Neural progenitor cell (in vitro differentiated cells): ENCODE data around the gene CCDC102B. TPM values are rescaled to one million over a fixed set of nuclear protein-coding genes. Genes with fewer than 3 reads are reported as not detected.

Experiments
- DNase-seq: peaks from one replicate; pipeline ENCODE4 v3.0.0-alpha.2; 2016; ENCODE audit warnings: low spot score
- H2AFZ ChIP-seq: fragments of 200-600 bp; sonication (generic); replicated peaks from 2 replicates; pipeline ENCODE4 v1.6.1; 2016; ENCODE audit warnings: antibody characterized with exemption
- H3F3A ChIP-seq: fragments of 200-600 bp; sonication (generic); 2 replicates; pipeline ENCODE4 v1.6.1; 2016; ENCODE audit warnings: antibody characterized with exemption, low read depth
- H3K27ac ChIP-seq: fragments of 200-600 bp; sonication (generic); 2 replicates; pipeline ENCODE4 v1.5.1; 2016; ENCODE audit warnings: mild to moderate bottlenecking
- H3K27me3 ChIP-seq: fragments of 200-600 bp; sonication (generic); 2 replicates; pipeline ENCODE4 v1.6.1; 2016; ENCODE audit warnings: mild to moderate bottlenecking, moderate library complexity
- H3K36me3 ChIP-seq: fragments of 200-600 bp; sonication (generic); 2 replicates; pipeline ENCODE4 v1.5.1; 2016
- H3K4me1 ChIP-seq: fragments of 200-600 bp; sonication (generic); 2 replicates; pipeline ENCODE4 v1.6.1; 2016; ENCODE audit warnings: mixed run types
- H3K4me2 ChIP-seq: fragments of 200-600 bp; sonication (generic); 2 replicates; pipeline ENCODE4 v1.6.1; 2016
- H3K4me3 ChIP-seq: fragments of 200-600 bp; sonication (generic); 2 replicates; pipeline ENCODE4 v1.5.1; 2016
- H3K79me2 ChIP-seq: fragments of 200-600 bp; sonication (generic); 2 replicates; pipeline ENCODE4 v1.6.1; 2016; ENCODE audit warnings: low read depth
- H3K9ac ChIP-seq: fragments of 200-600 bp; sonication (generic); 2 replicates; pipeline ENCODE4 v1.6.1; 2016
- H3K9me3 ChIP-seq: fragments of 200-600 bp; sonication (generic); 2 replicates; pipeline ENCODE4 v1.5.1; 2016; ENCODE audit warnings: low read depth
- H4K20me1 ChIP-seq: fragments of 200-600 bp; sonication (generic); 2 replicates; pipeline ENCODE4 v1.6.1; 2016; ENCODE audit warnings: low read depth
- H3K27ac Mint-ChIP-seq: 3 replicates; pipeline ENCODE4 v1.8.0; 2021; ENCODE audit warnings: mixed read lengths
- H3K27me3 Mint-ChIP-seq: 2 replicates; pipeline ENCODE4 v1.8.0; 2022; ENCODE audit warnings: low read depth, mild to moderate bottlenecking, inconsistent platforms, moderate library complexity, mixed read lengths; ENCODE audit not compliant: insufficient read depth
- H3K36me3 Mint-ChIP-seq: 3 replicates; pipeline ENCODE4 v1.8.0; 2021; ENCODE audit warnings: mixed read lengths
- H3K4me1 Mint-ChIP-seq: 3 replicates; pipeline ENCODE4 v1.8.0; 2021; ENCODE audit warnings: mixed read lengths
- H3K4me3 Mint-ChIP-seq: 3 replicates; pipeline ENCODE4 v1.8.0; 2021; ENCODE audit warnings: mild to moderate bottlenecking, moderate library complexity, mixed read lengths
- H3K9me3 Mint-ChIP-seq: 3 replicates; pipeline ENCODE4 v1.8.0; 2020; ENCODE audit warnings: mixed read lengths
- EZH2 ChIP-seq: fragments of 200-600 bp; sonication (generic); IDR thresholded peaks from 2 replicates; pipeline ENCODE4 v1.6.1; 2017; ENCODE audit warnings: antibody characterized with exemption, mild to moderate bottlenecking, moderate library complexity
- EZH2phosphoT487 ChIP-seq: fragments of 200-600 bp; sonication (generic); IDR thresholded peaks from 2 replicates; pipeline ENCODE4 v1.6.1; 2017; ENCODE audit warnings: antibody characterized with exemption
- total RNA-seq: library from RNA; depleted of rRNA; stranded (reverse); fragments of >200 nt; gene quantifications from 2 replicates; pipeline ENCODE4 v1.2.3, GENCODE V29; 2015; ENCODE audit warnings: low replicate concordance
- TF ChIP-seq, protein P1 (sequence below): fragments of 200-600 bp; sonication (generic); IDR thresholded peaks from 2 replicates; pipeline ENCODE4 v1.5.1; 2017; ENCODE audit warnings: antibody characterized with exemption, mild to moderate bottlenecking

CCDC102B gene
- total RNA-seq, 1 donor from 2014 or later, result 26.2 TPM

GRCh38 chr18:68840554-68841263 lies 42.8 kb downstream of the CCDC102B start:
- peak; percentile 5 for DNase-seq
- Histone ChIP-seq H3K9me3 (no peaks in the 10 kb centered on the region), H3K4me2 (no peak overlapping the region), H3F3A (no peaks in the 10 kb centered on the region), H3K4me3 (no peak overlapping the region), H4K20me1 (no peaks in the 10 kb centered on the region), H3K27ac (no peak overlapping the region), H3K36me3 (no peaks in the 10 kb centered on the region), H2AFZ (no peak overlapping the region), H3K4me1 (no peaks in the 10 kb centered on the region), H3K27me3 (no peaks in the 10 kb centered on the region), H3K79me2 (no peaks in the 10 kb centered on the region), H3K9ac (no peak overlapping the region)
- H3K4me3 Mint-ChIP-seq, result no peak overlapping the region
- H3K27me3 Mint-ChIP-seq, result no peaks in the 10 kb centered on the region
- peaks cover 11% of the 10 kb centered on the region for H3K4me1 Mint-ChIP-seq
- H3K36me3 Mint-ChIP-seq, result no peaks in the 10 kb centered on the region
- peak overlapping the region; percentile 40 for H3K27ac Mint-ChIP-seq
- TF ChIP-seq EZH2 (no peak), EZH2phosphoT487 (no peak)
- TF ChIP-seq, protein P1, sequence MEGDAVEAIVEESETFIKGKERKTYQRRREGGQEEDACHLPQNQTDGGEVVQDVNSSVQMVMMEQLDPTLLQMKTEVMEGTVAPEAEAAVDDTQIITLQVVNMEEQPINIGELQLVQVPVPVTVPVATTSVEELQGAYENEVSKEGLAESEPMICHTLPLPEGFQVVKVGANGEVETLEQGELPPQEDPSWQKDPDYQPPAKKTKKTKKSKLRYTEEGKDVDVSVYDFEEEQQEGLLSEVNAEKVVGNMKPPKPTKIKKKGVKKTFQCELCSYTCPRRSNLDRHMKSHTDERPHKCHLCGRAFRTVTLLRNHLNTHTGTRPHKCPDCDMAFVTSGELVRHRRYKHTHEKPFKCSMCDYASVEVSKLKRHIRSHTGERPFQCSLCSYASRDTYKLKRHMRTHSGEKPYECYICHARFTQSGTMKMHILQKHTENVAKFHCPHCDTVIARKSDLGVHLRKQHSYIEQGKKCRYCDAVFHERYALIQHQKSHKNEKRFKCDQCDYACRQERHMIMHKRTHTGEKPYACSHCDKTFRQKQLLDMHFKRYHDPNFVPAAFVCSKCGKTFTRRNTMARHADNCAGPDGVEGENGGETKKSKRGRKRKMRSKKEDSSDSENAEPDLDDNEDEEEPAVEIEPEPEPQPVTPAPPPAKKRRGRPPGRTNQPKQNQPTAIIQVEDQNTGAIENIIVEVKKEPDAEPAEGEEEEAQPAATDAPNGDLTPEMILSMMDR, result no peak
- no peaks in the 10 kb centered on the region for H3K9me3 Mint-ChIP-seq

DNA sequence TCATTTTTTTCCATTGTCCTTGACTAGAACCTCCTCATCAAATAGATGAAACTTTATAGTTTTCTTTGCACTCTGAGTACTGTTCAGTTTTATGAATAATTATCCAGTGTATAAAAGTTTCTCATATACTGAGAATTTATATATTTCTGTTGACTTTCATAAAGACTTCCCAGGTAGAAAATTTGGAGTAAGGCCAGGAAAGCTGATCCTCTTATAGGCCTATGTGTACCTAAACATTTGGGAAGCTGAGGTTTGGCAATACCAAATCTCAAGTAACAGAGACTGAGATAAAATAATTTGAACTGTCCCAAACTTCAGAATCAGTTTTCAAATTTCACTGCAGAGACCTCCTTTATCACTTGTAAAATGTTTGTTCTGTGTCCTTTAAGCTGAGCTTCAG lies 43.4 kb downstream of the CCDC102B start:
- peak overlapping the region; percentile 40 for H3K27ac Mint-ChIP-seq
- H3K9ac ChIP-seq, result no peak overlapping the region
- TF ChIP-seq, protein P1, result no peak
- TF ChIP-seq EZH2phosphoT487, result no peak

DNA sequence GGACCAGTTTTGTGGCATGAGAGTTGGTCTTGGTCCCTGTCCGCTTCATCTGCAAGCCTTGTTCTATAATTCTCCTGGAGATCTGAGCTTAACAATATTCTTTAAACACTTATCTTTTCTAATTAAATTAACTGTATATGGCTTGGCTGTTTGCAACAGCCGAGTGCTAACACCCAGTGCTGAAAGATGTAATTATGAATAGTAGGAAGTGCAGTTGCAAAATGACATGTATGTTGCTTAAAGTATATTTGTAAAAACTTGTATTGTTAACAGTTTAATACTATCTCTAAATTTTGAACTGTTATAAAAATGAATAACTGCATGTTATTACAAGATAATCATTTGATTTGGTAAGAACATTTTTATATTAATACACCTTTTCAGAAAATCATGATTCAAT lies 45.1 kb downstream of the CCDC102B start:
- Histone ChIP-seq H3K27ac (no peak overlapping the region), H3K9ac (no peak overlapping the region), H3K27me3 (no peaks in the 10 kb centered on the region), H2AFZ (no peak overlapping the region), H3F3A (no peaks in the 10 kb centered on the region), H3K79me2 (no peaks in the 10 kb centered on the region), H3K4me2 (no peak overlapping the region), H3K4me3 (no peak overlapping the region), H3K36me3 (no peaks in the 10 kb centered on the region), H4K20me1 (no peaks in the 10 kb centered on the region), H3K4me1 (no peaks in the 10 kb centered on the region), H3K9me3 (no peaks in the 10 kb centered on the region)
- H3K36me3 Mint-ChIP-seq, result no peaks in the 10 kb centered on the region
- TF ChIP-seq EZH2phosphoT487 (no peak), EZH2 (no peak)
- TF ChIP-seq, protein P1, result no peak
- H3K9me3 Mint-ChIP-seq, result no peaks in the 10 kb centered on the region
- DNase-seq, result no peak
- no peak overlapping the region for H3K4me3 Mint-ChIP-seq
- H3K27me3 Mint-ChIP-seq, result no peaks in the 10 kb centered on the region
- no peak overlapping the region for H3K27ac Mint-ChIP-seq
- H3K4me1 Mint-ChIP-seq, result peaks cover 11% of the 10 kb centered on the region

More for the DNA sequence above, 43.4 kb downstream of the CCDC102B start:
- Histone ChIP-seq H4K20me1 (no peaks in the 10 kb centered on the region), H3K27ac (no peak overlapping the region), H3F3A (no peaks in the 10 kb centered on the region), H3K4me2 (no peak overlapping the region), H3K36me3 (no peaks in the 10 kb centered on the region), H3K9me3 (no peaks in the 10 kb centered on the region), H3K27me3 (no peaks in the 10 kb centered on the region), H3K79me2 (no peaks in the 10 kb centered on the region), H2AFZ (no peak overlapping the region), H3K4me3 (no peak overlapping the region), H3K4me1 (no peaks in the 10 kb centered on the region)
- Mint-ChIP-seq H3K9me3 (no peaks in the 10 kb centered on the region), H3K4me1 (peaks cover 11% of the 10 kb centered on the region), H3K4me3 (no peak overlapping the region), H3K27me3 (no peaks in the 10 kb centered on the region), H3K36me3 (no peaks in the 10 kb centered on the region)
- no peak for DNase-seq
